A549 (cell line): ENCODE measurements around the gene REV1. TPM values are rescaled to one million over a fixed set of nuclear protein-coding genes. Genes with fewer than 3 reads are reported as not detected.

ENCODE experiments used
- ATAC-seq, 2 experiments: fragments of 200-7000 bp in 1 of 2; fragments of >200 bp in 1 of 2; cut with Nextera tagmentation in 1 of 2; cut with Tn5 transposase in 1 of 2; 3 replicates each; pipeline versions ENCODE4 v1.8.0 to v1.9.1; 2018 to 2020; ENCODE audit warnings: mild to moderate bottlenecking in 1 of 2, moderate library complexity in 1 of 2
- CTCF ChIA-PET: fragments of 300-600 bp; sonication (Branson Sonifier 250); formaldehyde crosslinking; extraction: SDS; loops from one replicate; lab custom pipeline; 2021; ENCODE audit warnings: antibody characterized with exemption, inconsistent platforms; lab: Yijun Ruan, JAX
- POLR2A ChIA-PET: fragments of 350-600 bp; formaldehyde crosslinking; extraction: SDS; loops from one replicate; lab custom pipeline; 2021; ENCODE audit warnings: antibody characterized with exemption, inconsistent platforms; lab: Yijun Ruan, JAX
- DNase-seq, 2 experiments: peaks; one replicate each; pipeline versions ENCODE4 v3.0.0 to v3.0.0-alpha.2; 2011 to 2016; ENCODE audit warnings: low read depth in 1 of 2, low spot score in 1 of 2
- FAIRE-seq: peaks from 2 replicates; lab custom pipeline; 2011; peaks lifted over from hg19 to GRCh38; lab: Jason Lieb, UNC
- H3K27ac ChIP-seq, 2 experiments: fragments of >200 bp; sonication (Bioruptor Twin); formaldehyde crosslinking; 3 replicates each; pipeline ENCODE4 v1.5.1; 2016 to 2017
- H3K4me1 ChIP-seq: fragments of >200 bp; sonication (Bioruptor Twin); formaldehyde crosslinking; 3 replicates; pipeline ENCODE4 v1.6.1; 2016
- H3K4me2 ChIP-seq: fragments of >200 bp; sonication (Bioruptor Twin); formaldehyde crosslinking; 3 replicates; pipeline ENCODE4 v1.6.1; 2016
- H3K4me3 ChIP-seq: fragments of >200 bp; sonication (Bioruptor Twin); formaldehyde crosslinking; 3 replicates; pipeline ENCODE4 v1.5.1; 2016
- H3K9me3 ChIP-seq: fragments of >200 bp; sonication (Bioruptor Twin); formaldehyde crosslinking; 3 replicates; pipeline ENCODE4 v1.6.1; 2016
- BHLHE40 ChIP-seq: IDR thresholded peaks from 2 replicates; pipeline ENCODE4 v1.6.1; 2012; ENCODE audit warnings: low read depth, low read length, inconsistent platforms
- CBX8 ChIP-seq: fragments of 200-600 bp; sonication (generic); IDR thresholded peaks from 2 replicates; pipeline ENCODE4 v1.6.1; 2016
- CHD4 ChIP-seq: fragments of 200-600 bp; sonication (generic); IDR thresholded peaks from 2 replicates; pipeline ENCODE4 v1.6.1; 2016; ENCODE audit warnings: antibody characterized with exemption, mild to moderate bottlenecking, borderline replicate concordance
- EP300 ChIP-seq, 2 experiments: fragments of >200 bp; sonication (Bioruptor Twin); formaldehyde crosslinking; IDR thresholded peaks; 2 replicates in 1 of 2; 3 replicates in 1 of 2; pipeline ENCODE4 v1.6.1; 2016 to 2017
- ESRRA ChIP-seq: fragments of 150-350 bp; IDR thresholded peaks from 2 replicates; pipeline ENCODE4 v1.6.1; 2014; ENCODE audit warnings: mild to moderate bottlenecking, low read length, borderline replicate concordance
- FOSB ChIP-seq: fragments of 250-450 bp; sonication (Bioruptor Pico); IDR thresholded peaks from 2 replicates; pipeline ENCODE4 v1.5.0; 2020; ENCODE audit warnings: mild to moderate bottlenecking, moderate library complexity
- FOSL2 ChIP-seq, 2 experiments: fragments of 450-650 bp in 1 of 2; fragments of >200 bp in 1 of 2; sonication (Bioruptor Twin) in 1 of 2; formaldehyde crosslinking; IDR thresholded peaks; 2 replicates each; pipeline versions ENCODE4 v1.5.0 to v1.6.1; 2016 to 2020; ENCODE audit warnings: mild to moderate bottlenecking in 1 of 2, moderate library complexity in 1 of 2
- HDAC2 ChIP-seq: fragments of 200-600 bp; sonication (generic); IDR thresholded peaks from 2 replicates; pipeline ENCODE4 v1.6.1; 2016
- HOXA7 ChIP-seq: fragments of 250-450 bp; sonication (Bioruptor Pico); IDR thresholded peaks from 2 replicates; pipeline ENCODE4 v1.5.0; 2020; ENCODE audit warnings: mild to moderate bottlenecking, moderate library complexity
- HOXB13 ChIP-seq: fragments of 250-450 bp; sonication (Bioruptor Pico); IDR thresholded peaks from 2 replicates; pipeline ENCODE4 v1.5.0; 2020; ENCODE audit warnings: low read depth, mild to moderate bottlenecking, moderate library complexity
- JUNB ChIP-seq: fragments of >200 bp; sonication (Bioruptor Twin); formaldehyde crosslinking; IDR thresholded peaks from 2 replicates; pipeline ENCODE4 v1.6.1; 2016
- KDM5A ChIP-seq: fragments of 200-600 bp; sonication (generic); IDR thresholded peaks from 2 replicates; pipeline ENCODE4 v1.6.1; 2016; ENCODE audit warnings: antibody characterized with exemption, mild to moderate bottlenecking
- MAFK ChIP-seq: fragments of 450-650 bp; IDR thresholded peaks from 2 replicates; pipeline ENCODE4 v1.6.1; 2014; ENCODE audit not compliant: partially characterized antibody
- MYC ChIP-seq: IDR thresholded peaks from 2 replicates; pipeline ENCODE4 v1.6.1; 2012; ENCODE audit warnings: mild to moderate bottlenecking, inconsistent platforms, low read length, improper control_type of control experiment, borderline replicate concordance
- POLR2AphosphoS2 ChIP-seq: conservative IDR thresholded peaks from 2 replicates; pipeline ENCODE4 v1.6.1; 2012; ENCODE audit warnings: low read length, improper control_type of control experiment, inconsistent platforms
- RAD21 ChIP-seq, 2 experiments: fragments of >200 bp in 1 of 2; sonication (Bioruptor Twin) in 1 of 2; formaldehyde crosslinking in 1 of 2; IDR thresholded peaks in 1 of 2; conservative IDR thresholded peaks in 1 of 2; 2 replicates in 1 of 2; 3 replicates in 1 of 2; pipeline ENCODE4 v1.6.1; 2012 to 2018; ENCODE audit warnings: inconsistent platforms in 1 of 2
- RFX5 ChIP-seq: fragments of 450-650 bp; IDR thresholded peaks from 2 replicates; pipeline ENCODE4 v1.7.1; 2014; ENCODE audit warnings: antibody characterized with exemption, mild to moderate bottlenecking, moderate library complexity
- TFCP2L1 ChIP-seq: fragments of 250-450 bp; sonication (Bioruptor Pico); IDR thresholded peaks from 2 replicates; pipeline ENCODE4 v1.5.0; 2021; ENCODE audit warnings: mild to moderate bottlenecking
- TP53 ChIP-seq: fragments of 250-450 bp; sonication (Bioruptor Pico); IDR thresholded peaks from 2 replicates; pipeline ENCODE4 v1.5.0; 2021; ENCODE audit warnings: mild to moderate bottlenecking, moderate library complexity
- ZC3H11A ChIP-seq: fragments of 450-650 bp; IDR thresholded peaks from 2 replicates; pipeline ENCODE4 v1.6.1; 2014; ENCODE audit warnings: antibody characterized with exemption, mild to moderate bottlenecking
- WGBS: methylation state at CpG from one replicate; pipeline ENCODE4 v1.1.6; 2017; ENCODE audit errors: missing lambda C conversion rate; 5-methylcytosine and 5-hydroxymethylcytosine counted together
- polyA plus RNA-seq, 4 experiments: library from polyadenylated mRNA; depleted of rRNA in 3 of 4; stranded (reverse); fragments of >200 nt; fragmentation: RNase III in 1 of 4; extraction: RNeasy Plus Mini Kit Qiagen cat#74134 plus additional on column Dnase treatment in 1 of 4; gene quantifications; 2 replicates in 3 of 4; 3 replicates in 1 of 4; pipeline ENCODE4 v1.2.3, GENCODE V29; 2011 to 2017
- TF ChIP-seq, protein P1 (sequence below): IDR thresholded peaks from 2 replicates; pipeline ENCODE4 v1.6.1; 2012
- TF ChIP-seq, protein P2 (sequence below): IDR thresholded peaks from 2 replicates; pipeline ENCODE4 v1.6.1; 2012; ENCODE audit warnings: low read depth, borderline replicate concordance

REV1 gene
- polyA plus RNA-seq, 2 of the 4 experiments (the other 2 are of a cell fraction) = 12.8 to 36.2 TPM

DNA sequence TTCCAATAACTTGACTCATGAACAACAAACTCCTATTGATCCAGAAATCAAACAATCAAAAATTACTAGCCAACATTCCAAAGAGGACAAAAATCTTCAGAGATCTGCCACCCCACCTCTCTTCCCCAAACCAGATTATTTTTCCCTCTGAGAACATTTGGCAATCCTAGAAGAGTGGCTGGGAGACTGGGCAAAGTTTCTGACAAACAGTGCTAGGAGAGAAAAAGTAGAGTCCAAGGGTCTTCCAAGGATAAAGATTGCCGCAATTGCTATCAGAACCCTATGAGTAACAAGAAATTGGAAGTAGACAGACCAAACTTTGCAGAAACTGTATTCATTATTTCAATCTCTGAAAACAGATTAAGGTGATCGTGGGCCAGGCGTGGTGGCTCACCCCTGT, 22.4 kb downstream of the REV1 start:
- ChIA-PET CTCF (interaction anchor here (0.6 kb wide), 3 partner anchors 10 to 416 kb away, joined by 3 read pairs; no protein-coding TSS in a partner anchor), POLR2A (no interaction called here)
- Histone ChIP-seq H3K4me3 (no peak overlapping the region), H3K4me1 (0 out of 3 replicates have a peak, but pooled peaks cover 3% of the 10 kb centered on the region), H3K27ac (no peak overlapping the region), H3K4me2 (no peak overlapping the region), H3K9me3 (peaks cover 2% of the 10 kb centered on the region; the same call in 1 of the 3 replicates)
- DNase-seq = no peak
- no peak for TF ChIP-seq CBX8
- no peak for TF ChIP-seq HOXB13 (CRISPR knock-in tag)
- no peak for TF ChIP-seq TFCP2L1 (CRISPR knock-in tag)
- FAIRE-seq = no peak
- WGBS = 92% methylated on average over 3 of the region's 3 CpGs
- ATAC-seq = no peak

DNA sequence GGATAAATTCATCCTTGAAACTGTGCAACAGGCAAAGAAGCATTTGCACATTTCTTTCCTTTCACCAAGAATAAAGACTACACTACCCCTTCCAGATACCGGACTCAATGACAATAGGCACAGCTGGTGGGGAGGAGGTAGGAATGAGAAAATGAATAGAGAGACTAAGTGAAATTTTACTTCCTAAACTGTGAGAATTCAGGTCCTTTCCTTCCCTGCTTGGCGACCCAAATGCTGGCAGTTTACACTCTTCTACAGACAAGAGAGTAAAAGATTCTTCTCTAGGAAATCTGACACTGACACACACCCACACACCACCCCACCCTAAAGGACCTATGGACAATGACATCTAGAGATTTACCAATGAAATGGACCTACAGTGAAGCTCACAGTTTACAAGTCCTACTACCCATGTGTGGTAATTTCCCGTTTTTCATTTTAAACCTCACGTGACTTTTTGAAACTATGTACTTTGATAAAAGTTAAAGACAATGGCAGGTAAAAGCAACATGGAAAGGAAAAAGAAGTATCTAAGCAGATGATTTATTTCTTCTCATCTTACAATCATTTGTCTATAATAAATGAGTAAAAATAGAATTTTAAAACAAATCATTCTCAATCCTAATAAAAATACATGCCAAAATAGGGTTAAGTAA, 27.9 kb downstream of the REV1 start:
- Histone ChIP-seq H3K4me1 (no peaks in the 10 kb centered on the region), H3K4me2 (no peak overlapping the region), H3K27ac (no peak overlapping the region), H3K4me3 (no peak overlapping the region), H3K9me3 (peaks cover 9% of the 10 kb centered on the region; the same call in 1 of the 3 replicates)
- ATAC-seq (no peak), FAIRE-seq (no peak), DNase-seq (no peak)
- POLR2A ChIA-PET = no interaction called here
- CTCF ChIA-PET = no interaction called here
- TF ChIP-seq FOSL2 (IDR thresholded peaks at IDR 0.05) (no peak), FOSL2 (CRISPR knock-in tag; IDR thresholded peaks at IDR 0.05) (no peak), CHD4 (no peak), KDM5A (no peak), ESRRA (no peak), JUNB (no peak), EP300 (IDR thresholded peaks at IDR 0.05) (no peak), TP53 (CRISPR knock-in tag) (no peak), RAD21 (conservative IDR thresholded peaks at IDR 0.05 in 1 of 2, IDR thresholded peaks at IDR 0.05 in 1 of 2) (no peak), FOSB (CRISPR knock-in tag) (no peak), RFX5 (no peak), ZC3H11A (no peak), MYC (no peak), POLR2AphosphoS2 (no peak), HOXA7 (no peak), HDAC2 (no peak), BHLHE40 (no peak)
- TF ChIP-seq, protein P1, sequence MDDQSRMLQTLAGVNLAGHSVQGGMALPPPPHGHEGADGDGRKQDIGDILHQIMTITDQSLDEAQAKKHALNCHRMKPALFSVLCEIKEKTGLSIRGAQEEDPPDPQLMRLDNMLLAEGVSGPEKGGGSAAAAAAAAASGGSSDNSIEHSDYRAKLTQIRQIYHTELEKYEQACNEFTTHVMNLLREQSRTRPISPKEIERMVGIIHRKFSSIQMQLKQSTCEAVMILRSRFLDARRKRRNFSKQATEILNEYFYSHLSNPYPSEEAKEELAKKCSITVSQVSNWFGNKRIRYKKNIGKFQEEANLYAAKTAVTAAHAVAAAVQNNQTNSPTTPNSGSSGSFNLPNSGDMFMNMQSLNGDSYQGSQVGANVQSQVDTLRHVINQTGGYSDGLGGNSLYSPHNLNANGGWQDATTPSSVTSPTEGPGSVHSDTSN = no peak
- 92% methylated on average over 4 of the region's 4 CpGs for WGBS

DNA sequence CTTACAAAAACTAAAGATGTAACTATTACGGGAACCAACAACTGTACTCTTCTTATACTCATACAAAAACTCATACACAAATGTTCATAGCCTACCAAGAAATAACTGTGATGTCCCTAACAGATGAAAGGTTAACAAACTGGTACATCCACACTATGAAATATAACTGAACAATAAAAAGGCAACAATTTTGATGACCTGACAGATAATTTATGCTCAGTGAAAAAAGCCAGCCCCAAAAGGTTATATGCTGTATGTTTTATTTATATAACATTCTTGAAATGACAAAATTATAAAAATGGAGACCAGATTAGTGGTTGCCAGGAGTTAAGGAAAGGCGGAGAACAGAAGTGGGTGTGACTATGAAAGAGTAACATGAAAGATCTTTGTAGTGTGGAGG, 31.3 kb downstream of the REV1 start:
- H3K4me3 ChIP-seq = no peak overlapping the region
- POLR2A ChIA-PET = no interaction called here
- no peak for FAIRE-seq
- no peak for ATAC-seq
- WGBS = 91% methylated on average over 2 of the region's 2 CpGs
- TF ChIP-seq, protein P2, sequence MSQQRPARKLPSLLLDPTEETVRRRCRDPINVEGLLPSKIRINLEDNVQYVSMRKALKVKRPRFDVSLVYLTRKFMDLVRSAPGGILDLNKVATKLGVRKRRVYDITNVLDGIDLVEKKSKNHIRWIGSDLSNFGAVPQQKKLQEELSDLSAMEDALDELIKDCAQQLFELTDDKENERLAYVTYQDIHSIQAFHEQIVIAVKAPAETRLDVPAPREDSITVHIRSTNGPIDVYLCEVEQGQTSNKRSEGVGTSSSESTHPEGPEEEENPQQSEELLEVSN = no peak
- TF ChIP-seq MAFK (peak; percentile 52), TP53 (CRISPR knock-in tag) (no peak)
- TF ChIP-seq, all 56 proteins: peak for 1
- CTCF ChIA-PET = no interaction called here
- no peak overlapping the region for H3K27ac ChIP-seq
- H3K4me1 ChIP-seq = no peaks in the 10 kb centered on the region
- peaks cover 9% of the 10 kb centered on the region; the same call in 1 of the 3 replicates for H3K9me3 ChIP-seq
- no peak for DNase-seq
- no peak overlapping the region for H3K4me2 ChIP-seq
